Keratinocyte (primary cell): ENCODE results near the gene LRRC17.

Experiments
- EZH2 ChIP-seq: IDR thresholded peaks from one replicate; pipeline ENCODE4 v1.6.1; 2012; ENCODE audit warnings: inconsistent platforms, mild to moderate bottlenecking, low read length, moderate library complexity
- TF ChIP-seq, protein P1 (sequence below), 3 experiments: IDR thresholded peaks in 1 of 3; conservative IDR thresholded peaks in 1 of 3; optimal IDR thresholded peaks in 1 of 3; 2 replicates in 2 of 3; 3 replicates in 1 of 3; pipeline versions ENCODE3 to v1.5.1; 2011; ENCODE audit warnings: low read length in 3 of 3, mild to moderate bottlenecking in 3 of 3, moderate library complexity in 2 of 3, control low read depth in 1 of 3, inconsistent platforms in 1 of 3; ENCODE audit not compliant: insufficient read depth in 2 of 3; ENCODE audit errors: extremely low read depth in 1 of 3

DNA sequence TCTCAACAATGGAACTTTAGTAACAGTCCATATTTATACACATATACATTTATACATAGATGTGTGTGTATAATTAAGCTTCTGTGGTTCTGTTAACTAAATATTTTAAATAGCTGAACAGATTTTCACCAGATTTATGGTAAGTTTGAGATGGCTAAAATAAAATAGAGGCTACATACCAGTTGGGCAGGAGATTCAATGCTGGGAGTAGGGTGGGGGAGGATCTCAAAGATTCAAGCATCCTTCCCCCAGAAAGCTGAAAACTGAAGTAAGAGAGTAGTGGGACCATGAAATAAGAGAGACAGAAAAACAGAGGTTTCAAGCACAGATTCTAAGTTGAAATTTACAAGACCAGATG lies 14.0 kb downstream of the LRRC17 start:
- TF ChIP-seq, protein P1, sequence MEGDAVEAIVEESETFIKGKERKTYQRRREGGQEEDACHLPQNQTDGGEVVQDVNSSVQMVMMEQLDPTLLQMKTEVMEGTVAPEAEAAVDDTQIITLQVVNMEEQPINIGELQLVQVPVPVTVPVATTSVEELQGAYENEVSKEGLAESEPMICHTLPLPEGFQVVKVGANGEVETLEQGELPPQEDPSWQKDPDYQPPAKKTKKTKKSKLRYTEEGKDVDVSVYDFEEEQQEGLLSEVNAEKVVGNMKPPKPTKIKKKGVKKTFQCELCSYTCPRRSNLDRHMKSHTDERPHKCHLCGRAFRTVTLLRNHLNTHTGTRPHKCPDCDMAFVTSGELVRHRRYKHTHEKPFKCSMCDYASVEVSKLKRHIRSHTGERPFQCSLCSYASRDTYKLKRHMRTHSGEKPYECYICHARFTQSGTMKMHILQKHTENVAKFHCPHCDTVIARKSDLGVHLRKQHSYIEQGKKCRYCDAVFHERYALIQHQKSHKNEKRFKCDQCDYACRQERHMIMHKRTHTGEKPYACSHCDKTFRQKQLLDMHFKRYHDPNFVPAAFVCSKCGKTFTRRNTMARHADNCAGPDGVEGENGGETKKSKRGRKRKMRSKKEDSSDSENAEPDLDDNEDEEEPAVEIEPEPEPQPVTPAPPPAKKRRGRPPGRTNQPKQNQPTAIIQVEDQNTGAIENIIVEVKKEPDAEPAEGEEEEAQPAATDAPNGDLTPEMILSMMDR (optimal IDR thresholded peaks at IDR 0.05 in 1 of 3, IDR thresholded peaks at IDR 0.05 in 1 of 3, conservative IDR thresholded peaks at IDR 0.05 in 1 of 3; ENCODE audit: extremely low read depth in 1 of 3, insufficient read depth in 2 of 3, low read length in 3 of 3) = no peak
- TF ChIP-seq EZH2 = no peak
